ENCODE results near the gene SPATA24. TPM values are rescaled to one million over a fixed set of nuclear protein-coding genes. Genes with fewer than 3 reads are reported as not detected.

Gene SPATA24
- total and polyA plus RNA-seq, 2 of the 13 experiments (the other 11 are each of a cell fraction or from before 2014, with no cell fraction given) = 6.0 to 11.1 TPM

- CTCF ChIA-PET (ENCODE audit: low intra/inter-chr PET ratio, low total read pairs) = no interaction called here
- FAIRE-seq (no peak), ATAC-seq (no peak)
- TF ChIP-seq SNAPC2 (CRISPR knock-in tag; IDR thresholded peaks at IDR 0.05) (no peak), GATAD1 (CRISPR knock-in tag; IDR thresholded peaks at IDR 0.05) (no peak), ZBTB25 (CRISPR knock-in tag; IDR thresholded peaks at IDR 0.05) (no peak), PRDM15 (CRISPR knock-in tag; IDR thresholded peaks at IDR 0.05) (no peak), ZNF775 (CRISPR knock-in tag; IDR thresholded peaks at IDR 0.05; ENCODE audit: borderline replicate concordance) (no peak), ZBTB49 (CRISPR knock-in tag; IDR thresholded peaks at IDR 0.05; ENCODE audit: borderline replicate concordance) (no peak), ZNF597 (CRISPR knock-in tag; IDR thresholded peaks at IDR 0.05) (no peak), REL (CRISPR knock-in tag; conservative IDR thresholded peaks at IDR 0.05) (no peak), EHMT2 (IDR thresholded peaks at IDR 0.05; ENCODE audit: borderline replicate concordance, low read depth, low read length) (no peak), NKX3-1 (CRISPR knock-in tag; IDR thresholded peaks at IDR 0.05) (no peak), AKNA (CRISPR knock-in tag; IDR thresholded peaks at IDR 0.05; ENCODE audit: borderline replicate concordance) (no peak)
Measured at GRCh38 chr5:139378941-139379361, 24.9 kb downstream of the SPATA24 start.

More at GRCh38 chr5:139378941-139379361, 24.9 kb downstream of the SPATA24 start:
- BruUV-seq (replicated peaks) = no TSS peak
- no peaks in the 10 kb centered on the region for H4K20me1 ChIP-seq (ENCODE audit: insufficient read depth, low read length)
- in situ Hi-C loops (cut with HindIII; ENCODE audit: extremely low pct_ligation_motif_present, low pct_unique_long_range_greater_than_20kb) (no loop called here), intact Hi-C loops (cut with micrococcal nuclease; ENCODE audit: unreplicated experiment) (no loop called here)
- H3K27me3 ChIP-seq (ENCODE audit: control insufficient read depth in 1 of 2, insufficient read depth in 2 of 2, low read length in 2 of 2) = no peaks in the 10 kb centered on the region
- no peak overlapping the region for H3K4me2 ChIP-seq (ENCODE audit: low read depth, low read length)
- 96% methylated on average over 11 of the region's 13 CpGs for WGBS (ENCODE audit: low lambda C conversion rate)
- peaks cover 12% of the 10 kb centered on the region for H3K79me2 ChIP-seq (ENCODE audit: insufficient read depth, low read length)
- no peak overlapping the region for H2AFZ ChIP-seq (ENCODE audit: low read length)
- no peak for DNase-seq (ENCODE audit: low spot score)
- H3K27ac ChIP-seq (ENCODE audit: extremely low read length, insufficient read depth, low read length) = no peak overlapping the region
- peaks cover 36% of the 10 kb centered on the region for H3K4me1 ChIP-seq (ENCODE audit: insufficient read depth, low read length)
- H3K9ac ChIP-seq (ENCODE audit: insufficient read depth, low read depth, low read length) = no peak overlapping the region
- no peak overlapping the region for H3K4me3 ChIP-seq (replicated peaks in 1 of 3; ENCODE audit: insufficient read depth in 1 of 3, low read depth in 2 of 3, low read length in 3 of 3)
- H3K9me3 ChIP-seq (ENCODE audit: low read length) = no peaks in the 10 kb centered on the region
- peaks cover 0 to 5% of the 10 kb centered on the region in 2 experiments; a peak in 2 of 5 replicates for H3K36me3 ChIP-seq (replicated peaks in 1 of 2; ENCODE audit: control insufficient read depth in 1 of 2, insufficient read depth in 2 of 2, low read length in 2 of 2)
- POLR2A ChIA-PET = no interaction called here

Data from HepG2 (cell line).